Smooth muscle cell (in vitro differentiated cells): ENCODE results near the gene NSUN2. TPM values are rescaled to one million over a fixed set of nuclear protein-coding genes. Genes with fewer than 3 reads are reported as not detected.

Experiments
- DNase-seq: peaks from one replicate; lab custom pipeline; 2025; ENCODE audit not compliant: unreplicated experiment; lab: John Stamatoyannopoulos, UW
- H2AFZ ChIP-seq: fragments of 200-600 bp; sonication (generic); 2 replicates; pipeline ENCODE4 v1.6.0; 2016; ENCODE audit warnings: antibody characterized with exemption, low read depth, mild to moderate bottlenecking
- H3F3A ChIP-seq: fragments of 200-600 bp; sonication (generic); 2 replicates; pipeline ENCODE4 v1.6.0; 2017; ENCODE audit warnings: antibody characterized with exemption, low read depth
- H3K27ac ChIP-seq: fragments of 200-600 bp; sonication (generic); 2 replicates; pipeline ENCODE4 v1.5.1; 2016; ENCODE audit warnings: low read depth, mild to moderate bottlenecking
- H3K27me3 ChIP-seq: fragments of 200-600 bp; sonication (generic); 2 replicates; pipeline ENCODE4 v1.6.1; 2016; ENCODE audit warnings: low read depth, mild to moderate bottlenecking
- H3K36me3 ChIP-seq: fragments of 200-600 bp; sonication (generic); 2 replicates; pipeline ENCODE4 v1.5.1; 2016; ENCODE audit warnings: low read depth
- H3K4me1 ChIP-seq: fragments of 200-600 bp; sonication (generic); 2 replicates; pipeline ENCODE4 v1.5.1; 2016; ENCODE audit warnings: low read depth
- H3K4me2 ChIP-seq: fragments of 200-600 bp; sonication (generic); 2 replicates; pipeline ENCODE4 v1.6.0; 2016; ENCODE audit warnings: mild to moderate bottlenecking
- H3K4me3 ChIP-seq: fragments of 200-600 bp; sonication (generic); 2 replicates; pipeline ENCODE4 v1.5.1; 2016; ENCODE audit warnings: mild to moderate bottlenecking
- H3K79me2 ChIP-seq: fragments of 200-600 bp; sonication (generic); 2 replicates; pipeline ENCODE4 v1.6.0; 2016; ENCODE audit warnings: low read depth, mild to moderate bottlenecking
- H3K9ac ChIP-seq: fragments of 200-600 bp; sonication (generic); 2 replicates; pipeline ENCODE4 v1.6.0; 2016; ENCODE audit warnings: low read depth
- H3K9me3 ChIP-seq: fragments of 200-600 bp; sonication (generic); replicated peaks from 2 replicates; pipeline ENCODE4 v1.5.1; 2016; ENCODE audit warnings: low read depth
- H4K20me1 ChIP-seq: fragments of 200-600 bp; sonication (generic); 2 replicates; pipeline ENCODE4 v1.6.0; 2016; ENCODE audit warnings: low read depth
- CTCF ChIP-seq: fragments of 200-600 bp; sonication (generic); IDR thresholded peaks from 2 replicates; pipeline ENCODE4 v1.5.1; 2017; ENCODE audit warnings: borderline replicate concordance, mild to moderate bottlenecking, antibody characterized with exemption; ENCODE audit not compliant: insufficient read depth, poor library complexity, severe bottlenecking
- WGBS: methylation state at CpG from one replicate; pipeline ENCODE4 v1.1.7; 2016; ENCODE audit warnings: low lambda C conversion rate; 5-methylcytosine and 5-hydroxymethylcytosine counted together
- polyA plus RNA-seq: library from polyadenylated mRNA; unstranded; fragments of >200 nt; fragmentation: Nextera tagmentation; extraction: Ambion mirVana; gene quantifications from 2 replicates; pipeline ENCODE4 v1.2.1, GENCODE V29; 2016
- total RNA-seq: library from RNA; depleted of rRNA; stranded (reverse); fragments of >200 nt; gene quantifications from 2 replicates; pipeline ENCODE4 v1.2.3, GENCODE V29; 2014

Gene NSUN2
- total and polyA plus RNA-seq, 2 experiments from 2014 or later, result 29.3 to 34.4 TPM

- no peak overlapping the region for H2AFZ ChIP-seq
- H3K4me1 ChIP-seq, result no peaks in the 10 kb centered on the region
- no peak overlapping the region for H3K4me3 ChIP-seq
- H3K27me3 ChIP-seq, result peaks cover 33% of the 10 kb centered on the region
- no peaks in the 10 kb centered on the region for H3K79me2 ChIP-seq
- H3K36me3 ChIP-seq, result no peaks in the 10 kb centered on the region
- no peaks in the 10 kb centered on the region for H4K20me1 ChIP-seq
- no peak overlapping the region for H3K4me2 ChIP-seq
- no peak overlapping the region for H3K9ac ChIP-seq
- TF ChIP-seq CTCF, result peak; percentile 50
- H3F3A ChIP-seq, result no peaks in the 10 kb centered on the region
- H3K27ac ChIP-seq, result no peak overlapping the region
- H3K9me3 ChIP-seq, result no peaks in the 10 kb centered on the region
- DNase-seq, result no peak
- 78% methylated on average over 5 of the region's 5 CpGs for WGBS
These were observed 55.9 kb downstream of the NSUN2 start for GRCh38 chr5:6576861-6577501.

GRCh38 chr5:6574537-6575245, 58.2 kb downstream of the NSUN2 start:
- Histone ChIP-seq H4K20me1 (no peaks in the 10 kb centered on the region), H2AFZ (no peak overlapping the region), H3K27me3 (peaks cover 12% of the 10 kb centered on the region), H3K27ac (no peak overlapping the region), H3K4me3 (no peak overlapping the region), H3K4me1 (no peaks in the 10 kb centered on the region), H3F3A (no peaks in the 10 kb centered on the region), H3K79me2 (no peaks in the 10 kb centered on the region), H3K4me2 (no peak overlapping the region), H3K9ac (no peak overlapping the region), H3K9me3 (no peaks in the 10 kb centered on the region), H3K36me3 (no peaks in the 10 kb centered on the region)
- 84% methylated on average over 12 of the region's 12 CpGs for WGBS
- no peak for DNase-seq
- TF ChIP-seq CTCF, result no peak

GRCh38 chr5:6574111-6574510, 58.7 kb downstream of the NSUN2 start:
- peaks cover 7% of the 10 kb centered on the region for H3K27me3 ChIP-seq
- no peak for DNase-seq
- H3K9ac ChIP-seq, result no peak overlapping the region
- H3K4me1 ChIP-seq, result no peaks in the 10 kb centered on the region
- H3K4me3 ChIP-seq, result no peak overlapping the region
- no peak overlapping the region for H2AFZ ChIP-seq
- H3K4me2 ChIP-seq, result no peak overlapping the region
- no peaks in the 10 kb centered on the region for H3K79me2 ChIP-seq
- 83% methylated on average over 11 of the region's 11 CpGs for WGBS
- H3K36me3 ChIP-seq, result no peaks in the 10 kb centered on the region
- H3K9me3 ChIP-seq, result no peaks in the 10 kb centered on the region
- no peak for TF ChIP-seq CTCF
- no peaks in the 10 kb centered on the region for H3F3A ChIP-seq
- H4K20me1 ChIP-seq, result no peaks in the 10 kb centered on the region
- H3K27ac ChIP-seq, result no peak overlapping the region

GRCh38 chr5:6573651-6574101, 59.2 kb downstream of the NSUN2 start:
- no peak overlapping the region for H3K4me2 ChIP-seq
- no peaks in the 10 kb centered on the region for H3K36me3 ChIP-seq
- H3K27me3 ChIP-seq, result peaks cover 2% of the 10 kb centered on the region
- H4K20me1 ChIP-seq, result no peaks in the 10 kb centered on the region
- no peaks in the 10 kb centered on the region for H3K79me2 ChIP-seq
- H3K4me3 ChIP-seq, result no peak overlapping the region
- no peaks in the 10 kb centered on the region for H3K9me3 ChIP-seq
- no peak overlapping the region for H3K27ac ChIP-seq
- no peaks in the 10 kb centered on the region for H3F3A ChIP-seq
- no peak for TF ChIP-seq CTCF
- H3K4me1 ChIP-seq, result no peaks in the 10 kb centered on the region
- no peak overlapping the region for H2AFZ ChIP-seq
- WGBS, result 70% methylated on average over 11 of the region's 12 CpGs
- H3K9ac ChIP-seq, result no peak overlapping the region
- no peak for DNase-seq
